NCI-H2227 (cell line): Measurements from ENCODE around the gene TBC1D26.
A peak's percentile ranks its signal among the peaks of the same experiment; 100 is the strongest.
"Not testable (repeated sequence)": the region's sequence is repeated elsewhere in the genome, so short reads cannot be mapped to it uniquely, and the experiment has no call there.

Experiments
- DNase-seq: peaks from one replicate; lab custom pipeline; 2025; ENCODE audit not compliant: unreplicated experiment; lab: John Stamatoyannopoulos, UW

TBC1D26 gene

DNA sequence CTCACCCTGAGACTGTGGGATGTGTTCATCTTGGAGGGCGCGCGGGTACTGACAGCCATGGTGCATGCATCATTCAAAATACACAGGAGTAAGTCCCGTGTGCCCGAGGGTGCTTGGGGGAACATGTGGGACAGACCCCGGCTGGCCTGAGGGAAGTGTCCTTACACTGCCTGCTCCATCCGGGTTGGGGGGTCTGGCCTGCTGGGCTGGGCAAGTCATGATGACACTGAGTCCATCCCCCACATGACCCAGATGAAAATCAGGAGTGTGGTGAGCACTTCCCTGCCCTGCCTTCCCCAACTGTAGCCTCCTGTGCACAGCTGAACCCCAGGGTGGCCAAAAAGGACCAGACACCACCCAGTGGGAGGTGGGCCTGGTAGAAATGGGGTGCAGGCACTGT lies 10.8 kb downstream of the TBC1D26 start:
- no peak for DNase-seq

GRCh38 chr17:15744074-15744676 lies 12.1 kb downstream of the TBC1D26 start:
- DNase-seq: no peak

GRCh38 chr17:15744885-15745284 lies 12.8 kb downstream of the TBC1D26 start:
- no peak for DNase-seq

GRCh38 chr17:15749403-15749802 lies 17.3 kb downstream of the TBC1D26 start:
- DNase-seq: not testable (repeated sequence)

GRCh38 chr17:15768865-15769533 lies 36.9 kb downstream of the TBC1D26 start:
- DNase-seq: not testable (repeated sequence)

DNA sequence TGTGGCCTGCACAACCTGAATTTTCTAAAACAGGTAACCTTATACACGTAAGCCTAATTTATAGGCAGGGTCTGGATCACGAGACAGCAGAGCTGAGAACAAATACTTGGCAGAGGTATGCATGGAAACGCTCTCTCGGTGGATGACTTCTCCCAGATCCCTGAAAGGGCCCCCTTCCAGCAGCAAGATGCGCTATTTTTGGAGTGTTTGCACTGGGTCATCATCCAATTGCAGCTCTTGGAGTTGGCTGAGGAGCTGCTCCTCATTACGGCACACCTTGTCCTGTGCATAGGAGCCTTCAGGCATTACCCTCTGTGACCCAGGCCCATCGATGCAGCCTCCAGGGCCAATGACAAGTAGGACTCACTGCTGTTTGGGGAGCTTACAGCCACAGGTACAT lies 38.6 kb downstream of the TBC1D26 start:
- not testable (repeated sequence) for DNase-seq

DNA sequence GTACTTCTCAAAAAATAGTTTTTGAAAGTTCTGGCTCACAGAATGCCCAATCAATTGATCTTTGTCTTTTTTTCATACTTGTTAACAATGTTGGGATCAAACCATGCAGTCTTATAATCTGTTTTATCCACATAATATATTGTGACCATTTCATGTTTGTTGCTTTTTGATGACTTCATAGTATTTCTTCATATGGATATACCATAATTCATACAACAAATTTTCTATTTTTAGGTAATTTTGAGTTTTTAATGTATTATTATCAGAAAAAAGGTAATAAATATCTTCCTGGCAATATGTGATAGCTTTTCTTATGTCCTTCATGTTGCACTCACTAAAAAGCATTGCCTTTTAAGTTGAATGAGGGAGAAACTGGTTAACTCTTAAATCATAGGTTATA lies 44.8 kb downstream of the TBC1D26 start:
- no peak for DNase-seq

- no peak for DNase-seq
These were observed 45.2 kb downstream of the TBC1D26 start for GRCh38 chr17:15777297-15777696.

- DNase-seq: no peak
These were observed 45.6 kb downstream of the TBC1D26 start for GRCh38 chr17:15777717-15778116.

DNA sequence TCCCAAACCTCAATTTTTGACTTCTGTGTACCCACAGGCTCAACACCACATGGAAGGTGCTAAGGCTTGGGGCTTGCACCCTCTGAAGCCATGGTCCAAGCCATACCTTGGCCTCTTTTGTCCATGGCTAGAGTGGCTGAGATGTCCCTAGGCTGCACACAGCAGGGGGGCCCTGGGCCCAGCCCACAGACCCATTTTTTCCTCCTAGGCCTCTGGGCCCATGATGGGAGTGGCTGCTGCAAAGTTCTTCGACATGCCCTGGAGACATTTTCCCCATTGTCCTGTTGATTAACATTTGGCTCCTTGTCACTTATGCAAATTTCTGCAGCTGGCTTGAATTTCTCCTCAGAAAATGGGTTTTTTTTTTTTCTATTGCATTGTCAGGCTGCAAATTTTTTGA lies 47.0 kb downstream of the TBC1D26 start:
- no peak for DNase-seq

DNA sequence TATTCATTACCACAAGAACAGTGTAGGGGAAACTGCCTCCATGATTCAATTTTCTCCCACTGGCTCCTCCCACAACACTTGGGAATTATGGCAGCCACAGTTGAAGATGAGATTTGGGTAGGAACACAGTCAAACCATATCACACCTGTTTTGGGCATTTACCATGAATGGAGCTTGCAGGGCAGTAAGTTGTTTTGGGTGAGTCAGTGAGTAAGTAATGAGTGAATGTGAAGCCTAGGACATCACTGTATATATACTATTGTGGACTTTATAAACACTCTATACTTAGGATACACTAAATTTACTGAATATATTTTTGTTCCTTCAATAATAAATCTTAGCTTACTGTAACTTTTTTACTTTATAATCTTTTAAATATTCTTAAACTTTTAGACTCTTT lies 48.1 kb downstream of the TBC1D26 start:
- no peak for DNase-seq

GRCh38 chr17:15782866-15783265 lies 50.8 kb downstream of the TBC1D26 start:
- peak; percentile 40 for DNase-seq

GRCh38 chr17:15783461-15783860 lies 51.4 kb downstream of the TBC1D26 start:
- DNase-seq: no peak

- DNase-seq: not testable (repeated sequence)
These were observed 52.3 kb downstream of the TBC1D26 start for GRCh38 chr17:15784351-15784750.

DNA sequence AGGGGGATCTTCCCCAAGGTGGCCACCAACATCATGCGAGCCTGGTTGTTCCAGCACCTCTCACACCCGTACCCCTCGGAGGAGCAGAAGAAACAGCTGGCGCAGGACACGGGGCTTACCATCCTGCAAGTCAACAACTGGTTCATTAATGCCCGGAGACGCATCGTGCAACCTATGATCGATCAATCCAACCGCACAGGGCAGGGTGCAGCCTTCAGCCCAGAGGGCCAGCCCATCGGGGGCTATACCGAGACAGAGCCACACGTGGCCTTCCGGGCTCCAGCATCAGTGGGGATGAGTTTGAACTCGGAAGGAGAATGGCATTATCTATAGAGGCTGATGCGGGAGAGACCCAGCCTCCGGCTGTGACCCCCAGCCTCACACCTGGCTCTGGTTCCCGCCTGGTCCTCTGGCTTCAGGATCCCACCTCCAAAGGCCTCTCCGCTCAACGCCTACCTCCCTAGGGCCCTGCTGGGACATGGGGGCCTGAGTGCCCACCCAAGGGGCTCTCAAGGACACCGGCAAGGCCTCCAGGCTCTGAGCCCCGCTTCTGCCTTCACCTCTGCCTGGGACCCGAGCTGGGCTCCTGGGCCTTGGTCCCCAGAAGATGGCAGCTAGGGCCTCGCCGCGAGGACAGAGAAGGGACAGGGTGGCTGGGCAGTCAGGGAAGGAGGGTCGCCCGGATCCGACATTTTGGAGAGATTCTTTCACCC lies 55.4 kb downstream of the TBC1D26 start:
- DNase-seq: not testable (repeated sequence)

- DNase-seq: not testable (repeated sequence)
These were observed 56.3 kb downstream of the TBC1D26 start for GRCh38 chr17:15788365-15788764.
